ENCODE measurements around the gene SIGLEC5.

The SIGLEC5 gene

DNA sequence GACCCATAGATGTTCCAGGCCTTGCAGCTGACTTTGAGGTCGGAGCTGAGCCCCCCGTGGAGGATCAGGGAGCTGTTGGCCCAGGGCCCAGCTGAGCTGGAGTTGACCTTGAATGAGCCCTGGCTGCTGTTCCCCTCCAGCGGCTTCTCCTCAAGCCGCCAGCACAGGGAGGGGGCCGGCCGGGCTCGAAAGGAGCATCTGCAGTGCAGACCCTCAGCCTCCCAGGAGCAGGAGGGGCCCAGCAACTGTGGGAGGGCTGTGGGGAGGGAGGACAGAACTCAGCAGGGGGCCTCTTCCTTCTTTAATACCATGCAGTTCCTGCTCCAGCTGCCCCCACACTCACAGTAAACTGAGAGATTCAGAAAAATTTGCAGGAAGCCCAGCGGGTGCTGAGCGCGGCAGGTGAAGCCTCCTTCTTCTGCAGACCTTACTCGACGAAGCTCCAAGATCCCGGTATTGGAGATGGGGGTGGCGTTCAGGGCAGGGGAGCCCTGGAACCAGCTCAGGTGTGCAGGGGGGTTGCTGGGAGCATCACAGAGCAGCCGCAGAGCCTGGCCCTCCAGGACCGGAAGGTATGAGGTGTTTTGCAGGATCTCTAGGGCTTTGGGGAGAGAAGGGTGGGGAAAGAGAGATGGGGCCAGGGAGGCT is 2.6 kb downstream of the SIGLEC5 start:
- DNase-seq (ENCODE audit: low read depth in 2 of 2) = no peak

DNA sequence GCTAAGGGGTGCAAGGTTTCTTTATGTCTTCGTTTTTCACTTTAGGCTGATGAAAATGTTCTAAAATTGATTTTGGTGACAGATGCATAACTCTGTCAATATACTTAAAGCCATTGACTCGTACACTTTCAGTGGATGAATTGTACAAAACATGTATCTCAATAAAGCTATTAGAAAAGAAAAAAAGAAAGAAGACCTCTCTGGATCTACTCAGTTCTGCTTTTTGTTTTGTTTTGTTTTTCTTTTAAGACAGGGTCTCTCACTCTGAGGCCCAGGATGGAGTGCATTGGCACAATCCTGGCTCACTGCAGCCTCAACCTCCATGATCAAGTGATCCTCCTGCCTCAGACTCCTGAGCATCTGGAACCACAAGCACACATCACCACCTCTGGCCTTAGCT is 3.5 kb downstream of the SIGLEC5 start:
- no peak for DNase-seq (ENCODE audit: low read depth in 2 of 2)

DNA sequence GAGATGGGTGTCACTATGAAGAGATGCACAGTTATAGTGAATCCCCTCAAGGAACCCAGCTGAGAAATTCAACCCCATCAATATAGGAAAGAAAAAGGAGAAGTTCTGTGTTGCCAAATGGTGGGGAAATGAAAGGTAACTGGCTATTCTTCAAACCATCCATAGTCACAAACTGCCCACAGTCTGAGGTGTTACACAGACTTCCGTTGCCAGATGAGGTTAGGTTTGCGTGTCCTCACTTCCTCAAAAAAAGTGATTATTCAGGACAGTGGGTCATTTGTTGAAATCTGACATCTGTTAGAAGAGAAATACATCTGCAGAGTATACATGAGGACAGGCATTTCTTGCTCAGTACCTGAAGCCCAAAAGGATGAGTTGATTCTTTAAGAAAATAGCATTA is 9.0 kb downstream of the SIGLEC5 start:
- no peak for DNase-seq (ENCODE audit: low read depth in 2 of 2)

DNA sequence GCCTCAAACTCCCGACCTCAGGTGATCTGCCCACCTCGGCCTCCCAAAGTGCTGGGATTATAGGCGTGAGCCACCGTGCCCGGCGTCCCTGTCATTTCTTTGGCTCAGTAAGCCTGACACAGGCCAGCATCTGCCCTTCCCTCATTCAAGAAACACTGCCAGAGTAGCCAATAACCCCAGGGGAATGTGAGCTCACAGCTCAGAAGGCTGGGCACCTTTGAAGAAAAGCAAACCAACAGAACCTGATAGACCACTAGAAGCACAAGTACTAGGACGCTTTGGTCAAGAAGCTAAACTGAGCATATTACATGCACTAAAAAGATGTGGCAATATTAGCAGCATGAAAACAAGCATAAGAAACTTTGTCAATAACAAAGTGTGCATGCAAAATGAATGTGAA is 14.2 kb downstream of the SIGLEC5 start:
- no peak for DNase-seq (ENCODE audit: low read depth in 2 of 2)

DNA sequence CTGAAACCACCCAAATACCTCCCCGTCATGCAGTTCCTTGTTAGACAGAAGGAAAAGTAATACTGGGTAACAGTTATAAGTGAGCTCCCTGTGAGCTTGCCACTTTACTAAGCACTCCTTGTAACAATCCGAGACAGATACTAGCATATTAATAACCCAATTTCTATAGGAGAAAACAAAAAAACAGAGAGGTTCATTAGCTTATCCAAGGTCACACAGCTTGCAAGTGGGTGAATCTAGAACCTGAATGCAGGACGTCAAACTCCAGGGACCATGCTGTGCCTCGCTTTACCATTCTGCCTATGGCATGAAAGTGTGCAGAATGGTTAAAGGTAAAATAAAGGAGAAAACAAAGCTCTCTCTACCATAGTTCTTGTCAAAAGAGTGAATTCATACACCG is 15.4 kb downstream of the SIGLEC5 start:
- no peak for DNase-seq (ENCODE audit: low read depth in 2 of 2)

DNA sequence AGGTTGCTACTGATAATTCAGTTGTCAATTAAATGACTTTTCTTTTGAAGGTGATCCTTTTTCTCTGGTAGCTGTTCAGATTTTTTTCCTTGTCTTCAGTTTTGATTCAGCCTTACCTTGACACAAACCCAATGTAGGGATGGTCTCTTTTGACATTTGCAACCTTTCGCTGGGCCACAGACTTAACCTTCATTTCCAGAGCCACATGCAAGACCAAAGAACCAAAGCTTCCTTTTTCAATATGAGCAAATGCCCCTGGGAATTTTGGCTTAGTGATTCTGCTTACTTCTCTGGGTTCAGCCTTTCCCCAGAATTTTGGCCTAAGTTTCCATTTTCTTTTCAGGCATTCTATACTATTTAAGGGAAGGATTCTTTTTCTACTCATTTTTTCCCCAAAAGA is 19.6 kb downstream of the SIGLEC5 start:
- no peak for DNase-seq (ENCODE audit: low read depth in 2 of 2)

DNA sequence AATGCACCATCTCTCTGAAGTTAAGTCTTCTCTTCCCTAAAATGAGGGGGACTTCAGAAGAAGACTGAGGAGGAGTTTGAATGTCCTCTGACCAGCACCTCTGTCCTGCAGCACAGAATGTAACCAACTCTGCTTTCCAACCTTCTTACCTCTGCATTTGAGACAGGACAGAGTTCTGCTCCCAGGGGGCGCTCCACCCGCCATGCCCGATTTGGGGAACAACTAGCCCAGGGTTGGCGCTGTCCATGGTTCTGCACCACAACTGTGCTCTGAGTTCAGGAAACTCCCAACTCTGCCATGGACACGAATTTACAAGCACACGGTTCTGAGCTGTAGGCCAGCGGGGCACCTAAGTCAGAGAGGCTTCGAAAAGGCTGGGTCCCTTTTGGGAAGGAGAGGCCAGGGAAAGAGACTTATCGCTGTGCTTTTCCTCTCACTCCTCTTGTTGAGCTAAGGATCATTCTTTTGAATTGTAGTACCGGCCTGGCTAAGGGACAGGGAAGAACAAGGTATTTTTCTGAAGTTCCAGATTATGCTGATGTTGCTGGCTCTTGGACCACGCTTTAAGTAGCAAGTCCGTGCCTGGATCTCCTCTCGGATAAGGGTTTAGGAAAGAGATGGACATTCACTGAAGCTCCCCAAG is 22.2 kb downstream of the SIGLEC5 start:
- DNase-seq (ENCODE audit: low read depth in 2 of 2) = peak; percentile 17 to 31

DNA sequence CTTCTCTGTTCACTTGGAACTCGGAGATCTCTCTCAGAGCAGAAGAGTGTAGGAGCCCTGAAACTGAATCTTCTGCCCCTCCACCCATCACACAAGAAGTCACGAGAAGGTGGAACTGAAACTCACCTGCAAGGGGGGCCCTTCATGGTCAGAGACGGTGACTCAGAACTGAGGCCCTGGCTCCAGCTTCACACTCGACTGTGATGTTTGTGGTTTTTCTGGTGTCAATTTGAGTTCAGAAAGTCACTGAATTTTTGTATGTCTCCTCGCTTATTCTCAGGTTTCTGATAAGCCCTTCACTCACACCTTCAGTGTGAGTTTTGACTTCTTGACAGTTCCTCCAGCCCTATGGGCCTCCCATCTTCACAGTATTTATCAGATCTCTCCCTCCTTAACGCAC is 23.1 kb downstream of the SIGLEC5 start:
- no peak for DNase-seq (ENCODE audit: low read depth in 2 of 2)

DNA sequence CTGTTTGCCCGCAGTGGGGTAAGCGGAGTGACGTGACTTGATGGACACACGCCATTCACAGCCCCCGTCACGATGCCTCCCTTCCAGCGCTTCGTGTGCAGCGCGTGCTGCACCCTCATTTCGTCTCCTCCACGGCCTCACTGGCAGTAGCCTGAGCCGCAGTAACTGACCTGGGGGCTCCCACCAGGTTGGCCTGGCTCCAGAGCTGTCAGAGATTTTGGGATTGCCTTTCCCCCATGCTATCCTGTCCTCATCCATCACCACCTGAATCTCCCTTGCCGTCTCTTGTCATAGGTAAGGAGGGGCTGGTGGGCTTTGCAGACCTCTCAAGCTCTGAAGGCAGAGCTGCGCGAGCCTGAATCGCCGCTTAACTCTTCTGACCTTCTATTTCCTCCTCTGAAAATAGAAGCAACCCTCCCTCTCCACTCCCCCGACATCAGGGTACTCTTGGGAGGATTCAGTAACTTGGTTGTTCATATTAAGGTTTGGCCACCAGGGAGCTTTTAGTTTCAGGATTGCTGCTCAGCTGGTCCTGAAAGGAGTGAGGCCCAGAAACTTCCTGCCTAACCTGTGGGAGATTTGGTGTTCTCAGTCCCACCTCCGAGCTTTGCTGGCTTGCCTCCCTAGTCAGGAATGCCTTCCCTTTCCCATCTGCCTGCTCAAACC is 27.9 kb downstream of the SIGLEC5 start:
- DNase-seq (ENCODE audit: low read depth in 2 of 2) = no peak

DNA sequence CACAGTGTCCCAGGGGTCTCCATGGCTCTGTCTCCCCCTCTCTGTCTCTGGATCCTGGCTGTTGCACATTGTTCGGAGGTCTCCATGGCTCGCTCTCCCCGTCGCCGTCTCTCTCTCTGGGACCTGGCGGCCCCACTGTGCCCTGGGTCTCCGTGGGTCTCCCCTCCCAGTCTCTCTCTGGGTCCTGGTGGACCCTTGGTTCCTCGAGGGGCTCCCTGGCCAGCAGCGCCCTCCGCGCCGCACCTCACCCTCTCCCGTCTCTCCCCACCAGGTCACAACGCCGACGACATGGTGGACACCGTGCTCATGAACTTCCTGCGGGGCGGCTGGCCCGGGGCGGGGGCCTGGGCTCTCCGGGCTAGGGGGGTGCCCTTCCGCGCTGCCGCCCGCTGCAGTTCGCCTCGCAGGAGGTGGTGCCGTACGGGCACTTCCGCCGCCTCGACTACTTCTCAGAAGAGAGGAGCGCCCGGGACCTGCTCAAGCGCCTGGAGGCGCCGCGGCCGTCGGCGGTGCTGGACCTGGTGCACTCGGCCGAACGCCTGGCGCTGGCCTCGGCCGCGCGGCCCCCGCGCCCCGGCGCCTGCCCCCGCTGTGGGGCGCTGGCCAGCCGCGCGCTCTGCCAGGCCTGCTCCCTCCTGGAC is 29.1 kb downstream of the SIGLEC5 start:
- no peak for DNase-seq (ENCODE audit: low read depth in 2 of 2)

DNA sequence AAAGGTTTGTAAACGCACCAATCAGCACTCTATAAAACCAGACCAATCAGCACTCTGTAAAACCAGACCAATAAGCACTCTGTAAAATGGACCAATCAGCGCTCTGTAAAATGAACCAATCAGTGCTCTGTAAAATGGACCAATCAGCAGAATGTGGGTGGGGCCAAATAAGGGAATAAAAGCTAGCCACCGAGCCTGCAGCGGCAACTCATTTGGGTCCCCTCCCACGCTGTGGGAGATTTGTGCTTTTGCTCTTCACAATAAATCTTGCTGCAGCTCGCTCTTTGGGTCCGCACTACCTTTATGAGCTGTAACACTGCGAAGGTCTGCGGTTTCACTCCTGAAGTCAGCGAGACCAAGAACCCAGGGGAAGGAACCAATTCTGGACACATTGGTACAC is 31.1 kb downstream of the SIGLEC5 start:
- DNase-seq (ENCODE audit: low read depth in 2 of 2) = no peak

DNA sequence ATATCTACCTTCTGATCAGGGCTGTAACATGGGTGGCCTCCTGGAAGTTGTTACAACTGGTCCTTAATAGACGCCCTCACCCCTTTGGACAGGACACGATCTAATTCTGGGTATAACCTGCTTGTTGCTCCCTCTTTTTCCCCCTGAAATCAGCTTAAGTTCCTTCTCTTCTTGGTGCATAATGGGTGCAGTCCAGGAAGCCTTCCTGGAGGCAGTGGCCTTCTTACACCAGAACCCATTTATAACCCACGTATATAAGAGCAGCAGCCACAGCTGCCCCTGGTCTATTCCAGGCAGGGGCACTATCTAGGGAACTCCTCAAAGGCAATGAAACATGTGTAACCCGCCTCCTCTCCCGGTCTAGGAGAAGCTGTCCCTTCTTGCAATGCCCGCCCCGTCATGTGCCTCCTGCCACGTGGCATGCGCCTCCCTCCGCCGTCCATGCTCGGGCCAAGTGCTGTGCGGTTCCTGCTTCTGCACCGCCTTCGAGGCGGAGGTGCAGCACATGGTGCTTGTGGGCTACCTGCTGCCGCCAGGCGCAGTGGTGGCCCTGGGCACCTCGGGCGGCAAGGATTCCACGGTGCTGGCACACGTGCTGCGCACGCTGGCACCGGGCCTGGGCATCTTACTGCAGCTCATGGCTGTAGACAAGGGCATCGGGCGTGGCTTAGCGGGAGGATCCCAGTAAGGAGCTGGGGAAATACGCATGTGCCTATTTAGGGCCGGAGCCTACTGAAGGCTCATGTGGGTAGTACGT is 31.9 kb downstream of the SIGLEC5 start:
- no peak for DNase-seq (ENCODE audit: low read depth in 2 of 2)

DNA sequence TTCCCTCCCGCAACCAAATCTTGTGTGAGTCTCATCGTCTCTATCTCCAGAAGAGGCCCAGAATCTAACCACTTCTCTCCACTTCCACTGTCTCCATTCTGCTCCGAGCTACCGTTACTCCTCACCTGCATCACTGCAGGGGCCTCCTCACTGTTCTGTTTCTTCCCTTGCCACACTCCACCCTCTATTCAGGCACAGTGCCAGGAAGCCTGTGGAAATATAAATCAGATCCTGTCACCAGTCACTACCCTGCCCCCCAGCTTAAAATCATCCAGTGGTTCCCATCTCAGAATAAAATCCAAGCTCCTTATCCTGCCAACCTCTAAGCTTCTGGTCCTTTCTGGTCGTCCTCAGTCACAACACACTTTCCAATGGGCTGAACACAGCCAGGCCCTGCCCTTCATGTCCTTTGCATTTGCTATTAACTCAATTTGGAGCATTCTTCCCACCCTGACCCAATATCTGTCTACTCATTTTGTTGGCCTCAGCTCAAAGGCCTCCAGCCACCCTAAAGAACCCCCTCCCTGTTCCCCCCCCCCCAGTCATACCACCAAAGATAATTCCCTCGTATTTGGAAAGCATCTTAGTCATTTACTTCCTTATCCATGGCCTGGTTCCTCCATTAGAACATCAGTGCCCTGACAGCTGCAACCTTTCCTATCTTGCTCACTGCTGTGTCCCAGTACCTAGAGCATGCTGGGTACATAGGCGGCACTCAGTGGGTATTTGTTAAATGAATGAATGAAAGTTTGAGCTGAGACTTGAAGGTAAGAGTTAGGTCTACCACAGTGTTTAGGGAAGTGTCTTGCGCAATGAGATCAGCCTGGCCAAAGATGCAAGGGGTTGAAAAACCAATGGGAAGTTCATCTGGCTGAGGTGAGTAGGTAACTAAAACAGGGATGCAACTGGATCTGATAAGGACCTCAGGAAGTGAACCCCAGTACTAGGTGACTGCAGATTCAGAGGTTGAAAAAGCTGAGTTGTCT is 34.7 kb downstream of the SIGLEC5 start:
- no peak for DNase-seq (ENCODE audit: low read depth in 2 of 2)

DNA sequence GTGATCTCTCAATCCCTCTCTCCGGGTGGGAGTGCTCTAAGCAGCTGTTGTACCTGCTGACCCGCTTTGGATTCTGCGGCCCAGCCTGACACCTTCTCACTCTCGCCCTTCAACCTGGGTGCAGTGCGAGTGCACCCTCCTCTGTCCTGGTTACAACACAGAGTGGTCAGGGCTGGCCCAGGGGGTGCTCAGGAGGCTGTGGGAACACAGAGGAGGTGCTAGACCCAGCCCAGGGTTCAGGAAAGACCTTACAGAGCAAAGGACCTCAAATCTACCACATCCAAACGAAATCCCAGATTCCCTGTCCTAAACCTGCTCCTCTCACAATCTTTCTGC is 35.5 kb downstream of the SIGLEC5 start:
- DNase-seq (ENCODE audit: low read depth in 2 of 2) = no peak

DNA sequence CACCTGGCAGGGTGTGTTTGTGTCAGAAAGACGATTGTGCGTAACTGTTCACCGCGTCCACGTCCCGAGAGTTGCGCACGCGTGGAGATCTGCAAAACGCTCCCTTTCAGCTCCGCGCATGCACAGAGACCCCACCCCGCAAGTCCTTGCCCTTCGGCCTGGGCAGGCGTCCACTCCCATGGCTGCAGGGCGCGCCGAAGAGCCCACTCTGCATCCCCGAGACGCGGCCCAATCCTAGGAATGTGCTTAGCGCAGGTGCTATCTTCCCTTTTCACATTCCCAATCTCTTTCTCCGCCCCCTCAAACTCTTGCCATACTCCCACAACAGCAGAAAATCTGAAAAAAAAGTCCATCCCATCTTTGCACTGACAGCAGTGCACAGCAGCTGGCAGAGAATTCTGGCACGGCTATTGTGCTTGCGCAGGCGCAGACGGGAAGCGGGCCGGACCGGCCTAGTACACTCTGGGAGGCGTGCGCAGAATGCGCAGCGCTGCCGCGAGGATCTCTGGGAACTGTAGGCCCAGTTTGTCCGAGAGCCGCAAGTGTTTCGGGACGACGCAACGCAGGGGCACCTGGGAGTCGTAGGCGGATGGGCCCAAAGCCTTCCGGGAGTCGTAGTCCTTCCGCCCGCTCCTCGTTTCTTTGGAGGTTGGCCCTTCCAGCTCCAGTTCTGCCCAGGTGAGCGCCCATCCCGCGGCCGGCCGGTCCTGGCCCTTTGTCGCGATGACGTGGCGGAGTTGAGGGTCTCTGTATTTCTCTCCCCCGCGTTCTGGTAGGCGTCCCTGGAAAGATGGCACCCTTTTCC is 36.0 kb downstream of the SIGLEC5 start:
- DNase-seq (ENCODE audit: low read depth in 2 of 2) = peak; percentile 92 to 94

DNA sequence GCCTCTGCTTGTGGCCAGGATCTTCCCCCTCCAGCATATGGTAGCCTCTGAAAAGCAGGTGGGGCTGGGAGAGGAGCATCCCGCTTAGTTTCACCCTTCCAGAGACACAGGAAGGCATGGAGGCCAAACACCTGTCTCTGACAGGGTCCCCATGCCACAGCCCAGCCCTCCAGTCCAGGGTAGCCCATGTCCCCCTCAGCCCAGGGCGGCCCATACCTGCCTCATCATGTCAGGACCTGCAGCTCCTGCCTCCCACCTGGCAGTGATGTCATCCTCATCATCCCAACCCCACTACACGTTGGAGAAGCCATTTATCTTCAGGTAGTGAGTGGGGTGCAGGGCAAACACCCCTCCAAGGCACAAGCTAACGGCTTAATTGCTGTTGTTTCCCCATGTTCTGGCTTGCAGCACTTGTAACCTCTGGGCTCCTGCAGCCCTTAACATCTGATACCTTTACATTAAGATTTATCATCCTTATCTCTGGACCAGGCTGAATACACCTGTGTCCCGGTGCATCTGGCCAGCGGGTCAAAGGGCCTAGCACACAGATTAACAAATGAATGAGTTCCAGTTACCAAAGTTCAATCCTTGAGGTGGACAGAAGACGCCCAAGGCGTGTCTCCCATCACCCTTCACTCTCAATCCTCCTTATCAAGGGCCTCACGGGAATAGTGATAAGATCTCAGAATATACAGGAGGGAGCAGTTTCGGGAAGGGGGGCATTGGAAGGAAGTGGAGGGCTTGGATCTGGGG is 36.9 kb downstream of the SIGLEC5 start:
- DNase-seq (ENCODE audit: low read depth in 2 of 2) = no peak

DNA sequence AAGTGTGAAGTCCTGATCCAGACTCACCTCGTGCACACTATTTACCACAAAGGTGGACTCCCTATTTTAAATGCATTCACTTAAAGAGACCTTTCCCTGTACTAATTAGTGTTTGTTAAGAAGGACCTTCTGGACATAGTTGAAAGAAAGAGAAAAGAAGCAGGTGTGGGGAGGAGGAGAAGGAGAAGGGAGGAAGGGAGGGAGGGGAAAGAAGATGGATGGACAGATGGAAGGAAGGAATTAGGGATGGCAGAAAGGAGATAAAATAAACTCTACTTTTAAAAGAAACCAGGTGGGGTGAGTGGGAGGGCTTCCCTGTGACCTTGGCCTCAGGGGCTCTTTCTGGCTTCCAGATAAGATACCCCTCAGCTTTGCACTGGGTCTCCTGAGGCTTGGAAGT is 37.7 kb downstream of the SIGLEC5 start:
- DNase-seq (ENCODE audit: low read depth in 2 of 2) = no peak

DNA sequence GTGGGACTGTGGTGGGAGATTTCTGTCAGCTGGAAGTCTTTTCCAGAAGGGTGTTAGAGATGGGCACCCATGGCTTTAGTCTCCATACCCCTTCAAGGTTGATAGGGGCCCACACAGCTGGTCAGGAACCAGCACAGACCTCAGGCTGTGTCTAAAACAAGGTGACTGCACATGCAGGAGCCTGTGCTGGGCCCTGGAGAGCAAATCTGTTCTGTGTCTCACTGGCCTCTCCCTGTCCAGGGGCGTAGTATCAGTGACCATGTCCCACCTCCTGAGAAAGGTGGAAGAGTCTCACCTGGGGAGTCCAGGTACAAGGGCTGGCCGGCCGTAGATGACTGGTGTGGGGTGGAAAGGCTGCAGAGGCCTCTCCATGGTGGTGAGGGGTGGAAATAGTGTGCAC is 39.8 kb downstream of the SIGLEC5 start:
- DNase-seq (ENCODE audit: low read depth in 2 of 2) = no peak

DNA sequence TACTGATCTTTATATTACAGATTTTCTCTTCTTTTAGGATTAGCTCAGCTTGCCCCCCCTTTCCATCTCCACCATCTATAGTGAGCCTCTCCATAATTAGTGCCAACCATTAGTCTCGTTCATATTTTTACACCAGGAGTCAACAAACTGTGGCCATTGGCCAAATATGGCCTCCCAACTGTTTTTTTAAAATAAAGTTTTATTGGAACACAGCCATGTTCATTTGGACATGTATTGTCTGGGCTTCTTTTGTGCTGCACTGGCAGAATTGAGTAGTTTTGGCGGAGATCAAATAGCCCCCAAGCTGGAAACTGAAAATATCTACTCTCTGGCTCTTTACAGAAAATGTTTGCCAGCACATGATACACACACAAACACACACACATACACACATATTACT is 40.7 kb downstream of the SIGLEC5 start:
- no peak for DNase-seq (ENCODE audit: low read depth in 2 of 2)

All from stimulated activated CD8-positive, alpha-beta memory T cell treated with anti-CD3 and anti-CD28 coated beads, Interleukin-7, amount 100 ng/mL, for 1 hour (primary cell).